Panc1 (cell line): Measurements from ENCODE around the gene MYOZ2.

Source experiments
- CTCF ChIP-seq: fragments of 450-650 bp; IDR thresholded peaks from 2 replicates; pipeline ENCODE4 v1.5.1; 2017; ENCODE audit warnings: mild to moderate bottlenecking
- POLR2AphosphoS5 ChIP-seq: IDR thresholded peaks from 2 replicates; pipeline ENCODE4 v1.6.1; 2012; ENCODE audit warnings: mild to moderate bottlenecking, low read depth, low read length, moderate library complexity
- REST ChIP-seq, 2 experiments: IDR thresholded peaks; 2 replicates each; pipeline ENCODE4 v1.6.1; 2011 to 2012; ENCODE audit warnings: low read depth in 2 of 2, control low read depth in 1 of 2, low read length in 1 of 2, mild to moderate bottlenecking in 1 of 2, moderate library complexity in 1 of 2; ENCODE audit not compliant: insufficient read depth in 1 of 2
- SIN3A ChIP-seq: IDR thresholded peaks from 2 replicates; pipeline ENCODE4 v1.6.1; 2012; ENCODE audit warnings: low read depth, mild to moderate bottlenecking, low read length, moderate library complexity, borderline replicate concordance; ENCODE audit not compliant: insufficient read depth
- TCF7L2 ChIP-seq: IDR thresholded peaks from 2 replicates; pipeline ENCODE4 v1.6.1; 2011; ENCODE audit warnings: mild to moderate bottlenecking, low read depth, low read length, inconsistent platforms

DNA sequence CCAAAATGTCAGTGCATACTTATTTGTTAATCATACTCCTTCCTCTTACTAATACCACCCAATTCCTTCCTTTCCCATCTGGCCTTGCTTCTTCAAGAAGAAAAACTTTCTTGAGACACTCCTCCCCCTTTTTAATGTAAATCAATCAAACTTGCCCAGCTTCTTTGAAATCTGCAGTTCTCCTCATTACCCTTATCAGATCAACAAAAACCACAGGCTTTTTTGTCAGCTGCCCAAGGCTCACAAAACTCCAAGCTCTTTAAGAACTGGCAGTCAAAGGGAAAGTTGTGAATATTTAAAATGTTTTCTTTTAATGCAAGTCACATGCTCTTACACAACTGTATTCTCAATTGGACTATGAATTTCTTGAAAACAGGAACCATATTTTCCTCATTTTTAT lies 11.3 kb upstream of the MYOZ2 start:
- TF ChIP-seq POLR2AphosphoS5 (no peak), REST (IDR thresholded peaks at IDR 0.05; ENCODE audit: insufficient read depth in 1 of 2, low read depth in 2 of 2, low read length in 1 of 2) (no peak), TCF7L2 (no peak), CTCF (no peak), SIN3A (no peak)
